OCI-LY7 (cell line): ENCODE results near the gene SMURF1.

Source experiments
- EZH2phosphoT487 ChIP-seq: fragments of 200-600 bp; sonication (generic); IDR thresholded peaks from 2 replicates; pipeline ENCODE4 v1.6.1; 2018; ENCODE audit warnings: low read depth, borderline replicate concordance, mild to moderate bottlenecking, mixed run types, antibody characterized with exemption, low read length, moderate library complexity, mixed read lengths
- TF ChIP-seq, protein P1 (sequence below): fragments of 200-600 bp; sonication (generic); conservative IDR thresholded peaks from 2 replicates; pipeline ENCODE4 v1.5.1; 2014; ENCODE audit warnings: mild to moderate bottlenecking, antibody characterized with exemption, low read length, moderate library complexity, mixed read lengths

DNA sequence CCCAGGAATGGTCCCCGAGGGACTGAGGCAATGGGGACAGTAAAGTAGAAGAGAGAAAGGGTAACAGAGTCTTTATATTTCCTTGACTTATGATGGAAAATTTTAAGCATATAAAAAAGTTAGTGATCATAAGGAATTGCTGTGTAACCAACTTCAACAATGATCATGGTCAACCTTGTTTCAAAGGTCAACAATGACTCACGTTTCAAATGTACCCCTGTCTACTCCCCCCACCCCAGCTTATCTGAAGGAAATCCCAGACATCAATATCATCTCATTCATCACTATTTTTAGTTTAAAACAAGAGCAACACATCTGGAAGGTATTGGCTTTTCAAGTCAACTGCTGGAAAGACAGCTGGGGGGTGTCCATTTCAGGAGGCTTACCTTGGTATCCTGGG, 92.9 kb downstream of the SMURF1 start:
- TF ChIP-seq, protein P1, sequence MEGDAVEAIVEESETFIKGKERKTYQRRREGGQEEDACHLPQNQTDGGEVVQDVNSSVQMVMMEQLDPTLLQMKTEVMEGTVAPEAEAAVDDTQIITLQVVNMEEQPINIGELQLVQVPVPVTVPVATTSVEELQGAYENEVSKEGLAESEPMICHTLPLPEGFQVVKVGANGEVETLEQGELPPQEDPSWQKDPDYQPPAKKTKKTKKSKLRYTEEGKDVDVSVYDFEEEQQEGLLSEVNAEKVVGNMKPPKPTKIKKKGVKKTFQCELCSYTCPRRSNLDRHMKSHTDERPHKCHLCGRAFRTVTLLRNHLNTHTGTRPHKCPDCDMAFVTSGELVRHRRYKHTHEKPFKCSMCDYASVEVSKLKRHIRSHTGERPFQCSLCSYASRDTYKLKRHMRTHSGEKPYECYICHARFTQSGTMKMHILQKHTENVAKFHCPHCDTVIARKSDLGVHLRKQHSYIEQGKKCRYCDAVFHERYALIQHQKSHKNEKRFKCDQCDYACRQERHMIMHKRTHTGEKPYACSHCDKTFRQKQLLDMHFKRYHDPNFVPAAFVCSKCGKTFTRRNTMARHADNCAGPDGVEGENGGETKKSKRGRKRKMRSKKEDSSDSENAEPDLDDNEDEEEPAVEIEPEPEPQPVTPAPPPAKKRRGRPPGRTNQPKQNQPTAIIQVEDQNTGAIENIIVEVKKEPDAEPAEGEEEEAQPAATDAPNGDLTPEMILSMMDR = no peak
- TF ChIP-seq EZH2phosphoT487 = no peak
